NT2/D1 (cell line): ENCODE results near the gene CSGALNACT2.

Experiments used
- DNase-seq: peaks from one replicate; pipeline ENCODE4 v3.0.0-alpha.2; 2011; ENCODE audit warnings: low read depth, low spot score
- H3K27me3 ChIP-seq: 2 replicates; pipeline ENCODE4 v1.6.0; 2011; ENCODE audit warnings: mild to moderate bottlenecking; ENCODE audit not compliant: insufficient read length, insufficient read depth
- H3K36me3 ChIP-seq: 2 replicates; pipeline ENCODE4 v1.6.1; 2011; ENCODE audit warnings: mild to moderate bottlenecking, low read length, mixed read lengths; ENCODE audit not compliant: insufficient read depth, insufficient read length
- H3K4me1 ChIP-seq: 2 replicates; pipeline ENCODE4 v1.5.1; 2011; ENCODE audit not compliant: insufficient read depth, insufficient read length
- H3K4me3 ChIP-seq: 2 replicates; pipeline ENCODE4 v1.5.1; 2011; ENCODE audit warnings: low read depth; ENCODE audit not compliant: insufficient read length
- H3K9ac ChIP-seq: 2 replicates; pipeline ENCODE4 v1.6.0; 2011; ENCODE audit warnings: low read depth; ENCODE audit not compliant: insufficient read length
- H3K9me3 ChIP-seq: 2 replicates; pipeline ENCODE4 v1.5.1; 2011; ENCODE audit warnings: mild to moderate bottlenecking, low read length; ENCODE audit not compliant: insufficient read depth
- SUZ12 ChIP-seq: IDR thresholded peaks from 2 replicates; pipeline ENCODE4 v1.6.1; 2011; ENCODE audit not compliant: insufficient read length, insufficient read depth; ENCODE audit errors: extremely low read depth
- YY1 ChIP-seq: IDR thresholded peaks from 2 replicates; pipeline ENCODE4 v1.6.1; 2011; ENCODE audit not compliant: insufficient read length, insufficient read depth
- ZNF274 ChIP-seq: IDR thresholded peaks from 2 replicates; pipeline ENCODE4 v1.6.1; 2011; ENCODE audit warnings: mild to moderate bottlenecking, low read depth, low read length

The CSGALNACT2 gene

DNA sequence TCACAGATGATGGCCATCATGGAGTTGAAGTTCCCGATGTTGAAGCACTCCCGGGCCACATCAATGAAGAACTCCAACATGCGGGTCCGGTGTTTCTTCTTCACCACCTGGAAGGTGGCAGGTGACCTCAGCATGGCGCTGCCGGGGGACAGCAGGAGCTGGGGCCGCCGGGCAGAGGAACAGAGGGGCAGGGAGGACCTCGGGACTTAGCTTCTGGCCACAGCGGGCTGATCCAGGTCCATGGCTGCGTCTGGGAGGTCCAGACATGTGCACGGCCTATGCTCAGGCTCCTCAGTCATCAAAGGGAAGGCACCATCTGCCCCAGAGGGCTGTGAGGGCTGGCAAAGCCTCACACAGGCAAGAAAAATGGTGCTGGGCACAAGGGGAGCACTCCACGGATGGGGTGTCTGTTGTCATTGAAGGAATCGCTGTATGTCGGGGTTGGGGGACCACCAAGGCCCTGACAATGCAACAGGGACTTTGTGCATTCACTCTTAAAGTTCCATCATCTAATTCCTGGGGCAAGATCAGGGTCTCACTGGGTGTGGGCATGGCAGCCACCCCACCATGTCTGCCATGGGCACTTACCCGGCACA lies 60.9 kb downstream of the CSGALNACT2 start:
- Histone ChIP-seq H3K9ac (no peak overlapping the region), H3K4me3 (no peak overlapping the region), H3K36me3 (peaks cover 71% of the 10 kb centered on the region), H3K27me3 (no peaks in the 10 kb centered on the region), H3K4me1 (peaks cover 6% of the 10 kb centered on the region), H3K9me3 (no peaks in the 10 kb centered on the region)
- TF ChIP-seq SUZ12 = no peak
- no peak for DNase-seq

DNA sequence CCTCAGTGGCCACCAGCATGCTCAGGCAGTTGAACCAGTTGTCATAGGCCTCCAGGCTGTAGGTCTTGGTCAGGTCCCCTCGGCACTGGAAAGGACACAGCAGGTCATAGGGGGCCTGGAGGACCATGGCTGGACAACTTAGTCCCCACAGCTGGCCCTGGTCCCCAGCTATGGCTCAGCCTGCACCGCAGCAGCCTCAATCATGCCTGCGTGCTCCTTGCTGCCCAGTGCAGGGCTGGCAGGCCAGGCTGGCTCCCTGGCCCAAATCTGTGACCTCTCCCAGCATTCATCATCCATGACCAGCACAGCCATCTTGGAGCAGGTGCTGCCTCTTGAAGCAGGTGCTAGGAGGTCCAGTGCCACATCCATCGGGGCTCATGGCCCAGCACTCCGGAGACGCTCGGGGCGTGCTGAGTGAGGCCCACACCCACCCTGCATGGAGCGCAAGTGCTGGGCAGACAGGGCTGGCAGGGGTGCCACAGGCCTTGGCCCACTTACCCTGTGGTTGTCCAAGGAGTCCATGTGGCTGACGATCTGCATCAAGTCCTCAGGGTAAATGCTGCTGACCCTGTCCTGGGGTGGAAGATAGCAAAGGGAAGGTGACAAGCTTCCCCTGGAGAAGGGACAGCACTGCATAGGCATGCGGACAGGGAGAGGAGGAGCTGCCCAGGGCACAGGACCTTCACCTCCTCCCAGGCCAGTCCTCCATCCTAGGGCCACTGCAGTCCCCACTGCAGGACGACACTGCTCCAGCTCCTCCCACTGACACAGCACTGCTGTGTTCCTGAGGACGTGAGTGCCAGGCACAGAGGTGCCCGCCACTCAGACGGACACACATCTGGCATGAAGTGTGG lies 61.7 kb downstream of the CSGALNACT2 start:
- DNase-seq = no peak

DNA sequence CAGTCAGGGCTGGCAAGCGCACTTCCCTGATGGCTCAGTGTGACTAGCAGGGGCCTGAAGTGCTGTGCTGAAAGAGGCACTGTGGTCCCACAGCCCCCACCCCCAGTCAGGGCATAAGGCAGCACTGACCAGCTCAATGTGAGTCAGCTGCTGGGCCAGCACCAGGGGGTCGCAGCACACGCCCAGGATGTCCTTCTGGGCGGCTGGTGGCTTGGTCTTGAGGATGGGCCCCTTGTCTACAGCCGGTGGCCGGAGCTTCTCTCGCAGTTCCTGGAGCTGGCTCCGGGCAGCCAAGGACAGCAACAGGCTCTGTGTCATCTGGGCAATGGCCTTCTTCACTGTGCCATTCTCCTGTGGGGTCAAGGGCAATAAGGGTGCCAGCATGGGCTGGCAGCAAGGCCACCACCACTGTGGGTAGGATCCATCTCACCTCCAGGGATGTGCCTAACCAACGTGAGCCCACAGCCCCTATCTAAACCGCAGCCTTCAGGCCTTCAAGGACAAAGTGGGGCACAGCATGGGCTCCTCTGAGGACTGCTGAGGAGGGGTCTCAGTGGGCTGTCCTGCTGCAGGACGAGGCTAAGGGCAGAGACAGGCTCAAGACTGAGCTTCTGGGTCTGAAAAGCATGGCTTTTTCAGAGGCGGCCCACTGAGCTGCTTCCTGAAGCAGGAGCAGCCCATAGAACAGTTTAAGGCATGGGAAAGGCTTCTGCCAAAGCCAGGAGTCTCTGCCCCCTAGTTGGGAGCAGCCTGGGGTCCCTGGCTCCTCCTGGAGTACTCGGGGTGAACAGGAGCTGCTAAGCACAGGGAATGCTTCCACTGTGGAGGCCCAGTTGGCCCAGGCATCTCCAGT lies 62.5 kb downstream of the CSGALNACT2 start:
- no peaks in the 10 kb centered on the region for H3K9me3 ChIP-seq
- peaks cover 61% of the 10 kb centered on the region for H3K36me3 ChIP-seq
- H3K9ac ChIP-seq = no peak overlapping the region
- no peak overlapping the region for H3K4me3 ChIP-seq
- TF ChIP-seq ZNF274 = no peak
- TF ChIP-seq YY1 = no peak
- no peak for TF ChIP-seq SUZ12
- H3K27me3 ChIP-seq = no peaks in the 10 kb centered on the region
- DNase-seq = no peak
- H3K4me1 ChIP-seq = peaks cover 9% of the 10 kb centered on the region

More for the DNA sequence above, 61.7 kb downstream of the CSGALNACT2 start:
- no peaks in the 10 kb centered on the region for H3K27me3 ChIP-seq
- TF ChIP-seq ZNF274 (no peak), YY1 (no peak), SUZ12 (no peak)
- H3K4me1 ChIP-seq = peaks cover 9% of the 10 kb centered on the region
- H3K4me3 ChIP-seq = no peak overlapping the region
- peaks cover 68% of the 10 kb centered on the region for H3K36me3 ChIP-seq
- H3K9me3 ChIP-seq = no peaks in the 10 kb centered on the region
- H3K9ac ChIP-seq = no peak overlapping the region

DNA sequence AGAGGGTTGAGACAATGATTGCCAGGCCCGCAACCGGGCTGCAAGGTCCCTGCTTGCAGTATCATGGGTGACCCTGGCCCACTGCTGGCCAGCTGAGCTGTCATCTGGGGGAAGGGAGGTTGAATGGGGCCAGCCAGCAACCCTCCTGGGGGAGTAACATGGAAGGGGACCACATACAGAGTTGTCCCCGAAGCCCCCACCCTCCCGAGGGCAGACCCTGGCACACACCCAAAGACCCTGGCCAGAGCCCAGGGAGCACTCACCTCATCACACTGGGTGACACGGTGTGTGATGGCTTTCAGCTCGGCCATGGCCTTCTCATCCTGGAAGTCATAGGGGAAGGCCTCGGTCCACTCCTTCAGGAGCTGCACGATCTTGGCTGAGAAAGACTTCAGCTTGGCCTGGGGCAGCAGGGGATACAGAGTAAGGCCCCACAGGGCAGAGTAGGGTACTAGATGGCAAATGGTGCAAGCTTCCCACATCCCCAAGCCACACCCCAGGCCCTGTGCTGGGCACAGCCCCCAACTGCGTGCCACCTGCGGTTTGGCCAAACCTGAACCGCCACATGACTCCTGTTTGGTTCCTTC lies 63.4 kb downstream of the CSGALNACT2 start:
- Histone ChIP-seq H3K9me3 (no peaks in the 10 kb centered on the region), H3K9ac (peak overlapping the region; percentile 28), H3K36me3 (peaks cover 52% of the 10 kb centered on the region), H3K4me1 (peaks cover 9% of the 10 kb centered on the region), H3K27me3 (no peaks in the 10 kb centered on the region), H3K4me3 (no peak overlapping the region)
- no peak for DNase-seq
- no peak for TF ChIP-seq YY1

DNA sequence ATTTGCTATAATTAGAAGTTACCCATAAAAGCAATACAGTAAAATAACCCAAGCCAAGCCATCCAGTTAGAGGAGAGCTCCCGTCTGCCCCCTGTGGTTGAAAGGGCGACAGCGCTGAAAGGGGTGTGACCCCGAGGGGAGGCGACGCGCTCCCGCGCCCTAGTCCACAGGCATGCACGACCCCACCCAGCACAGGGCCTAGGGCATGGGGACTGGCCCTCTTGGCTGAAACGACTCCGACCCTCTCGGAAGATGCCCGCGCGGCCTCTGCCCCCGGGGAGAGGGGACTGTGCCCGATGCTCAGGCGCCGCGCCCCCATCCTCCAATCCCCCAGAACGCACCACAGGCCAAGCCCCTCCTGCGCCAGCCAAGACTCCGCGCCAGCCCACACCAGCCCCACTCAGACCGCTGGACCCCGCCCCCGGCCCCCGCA lies 64.0 kb downstream of the CSGALNACT2 start:
- H3K4me1 ChIP-seq = peaks cover 9% of the 10 kb centered on the region
- no peak for DNase-seq
- H3K36me3 ChIP-seq = peaks cover 46% of the 10 kb centered on the region
- H3K9me3 ChIP-seq = no peaks in the 10 kb centered on the region
- no peaks in the 10 kb centered on the region for H3K27me3 ChIP-seq
- H3K4me3 ChIP-seq = peak overlapping the region; percentile 67
- no peak for TF ChIP-seq ZNF274
- TF ChIP-seq YY1 = no peak
- no peak for TF ChIP-seq SUZ12
- peak overlapping the region; percentile 56 for H3K9ac ChIP-seq

DNA sequence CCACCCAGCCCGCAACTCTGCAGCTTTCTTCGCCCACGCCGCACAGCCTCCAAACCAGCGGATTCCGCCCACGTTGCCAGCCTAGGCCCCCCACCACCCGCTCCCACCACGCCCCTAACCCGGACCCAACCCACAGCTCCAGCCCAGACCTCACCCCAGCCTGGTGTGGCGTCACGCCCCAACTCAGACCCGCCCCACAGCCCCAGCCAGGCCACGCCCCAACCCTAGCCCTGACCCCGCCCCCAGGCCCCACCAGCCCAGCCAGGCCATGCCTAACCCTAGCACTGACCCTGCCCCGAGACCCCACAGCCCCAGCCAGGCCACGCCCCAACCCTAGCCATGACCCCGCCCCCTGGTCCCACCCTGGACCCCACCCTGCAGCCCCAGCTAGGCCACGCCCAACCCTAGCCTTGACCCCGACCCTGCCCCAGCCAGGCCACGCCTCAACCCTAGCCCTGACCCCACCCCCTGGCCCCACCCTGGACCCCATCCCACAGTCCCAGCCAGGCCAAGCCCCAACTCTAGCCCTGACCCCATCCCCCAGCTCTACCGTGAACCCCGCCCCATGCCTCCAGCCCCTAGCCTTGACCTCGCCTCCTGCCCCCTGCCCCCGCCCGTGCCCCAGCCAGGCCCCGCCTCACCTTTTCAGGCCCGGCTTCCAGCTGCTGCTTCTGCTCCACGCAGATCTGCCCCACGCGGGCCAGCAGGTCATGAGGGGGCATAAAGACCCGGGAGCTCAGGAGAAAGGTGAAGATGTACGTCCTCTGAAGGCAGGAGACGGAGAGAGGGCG lies 64.6 kb downstream of the CSGALNACT2 start:
- Histone ChIP-seq H3K9ac (peak overlapping the region; percentile 90), H3K4me1 (peaks cover 9% of the 10 kb centered on the region), H3K27me3 (no peaks in the 10 kb centered on the region), H3K4me3 (peak overlapping the region; percentile 82), H3K36me3 (peaks cover 40% of the 10 kb centered on the region), H3K9me3 (no peaks in the 10 kb centered on the region)
- TF ChIP-seq ZNF274 (no peak), SUZ12 (no peak), YY1 (no peak)
- DNase-seq = no peak
